H9 (cell line): Measurements from ENCODE around the gene CDYL2. TPM values are rescaled to one million over a fixed set of nuclear protein-coding genes. Genes with fewer than 3 reads are reported as not detected.

Source experiments
- DNase-seq: peaks from one replicate; pipeline ENCODE4 v3.0.0-alpha.2; 2017
- H2AFZ ChIP-seq: one replicate; pipeline ENCODE4 v1.6.1; 2013; ENCODE audit warnings: mild to moderate bottlenecking, low read length, control low read depth, moderate library complexity
- H2AK5ac ChIP-seq: 2 replicates; pipeline ENCODE4 v1.6.1; 2013; ENCODE audit warnings: low read length, control low read depth, mixed read lengths; ENCODE audit not compliant: insufficient read length
- H2BK120ac ChIP-seq: one replicate; pipeline ENCODE4 v1.6.1; 2013; ENCODE audit warnings: low read depth, mild to moderate bottlenecking, low read length, control low read depth, inconsistent platforms; ENCODE audit not compliant: poor library complexity, severe bottlenecking
- H2BK12ac ChIP-seq: 2 replicates; pipeline ENCODE4 v1.6.1; 2013; ENCODE audit warnings: low read length, control low read depth, mixed read lengths, low read depth; ENCODE audit not compliant: insufficient read length
- H2BK15ac ChIP-seq: 2 replicates; pipeline ENCODE4 v1.6.1; 2013; ENCODE audit warnings: low read depth, low read length, control low read depth
- H2BK20ac ChIP-seq: one replicate; pipeline ENCODE4 v1.6.1; 2013; ENCODE audit warnings: low read depth, mild to moderate bottlenecking, low read length, control low read depth, inconsistent platforms; ENCODE audit not compliant: poor library complexity, severe bottlenecking
- H2BK5ac ChIP-seq: 2 replicates; pipeline ENCODE4 v1.6.1; 2013; ENCODE audit warnings: low read length, control low read depth, mixed read lengths; ENCODE audit not compliant: insufficient read length
- H3K14ac ChIP-seq: 2 replicates; pipeline ENCODE4 v1.6.1; 2013; ENCODE audit warnings: low read length, control low read depth; ENCODE audit not compliant: insufficient read depth
- H3K18ac ChIP-seq: 2 replicates; pipeline ENCODE4 v1.6.1; 2013; ENCODE audit warnings: low read depth, mild to moderate bottlenecking, mixed read lengths, low read length, control low read depth; ENCODE audit not compliant: insufficient read length
- H3K23ac ChIP-seq: 2 replicates; pipeline ENCODE4 v1.6.1; 2013; ENCODE audit warnings: low read length, control low read depth, mixed read lengths, low read depth; ENCODE audit not compliant: insufficient read length
- H3K23me2 ChIP-seq: 2 replicates; pipeline ENCODE4 v1.6.1; 2013; ENCODE audit warnings: low read depth, mild to moderate bottlenecking, mixed read lengths, low read length, control low read depth; ENCODE audit not compliant: insufficient read length, poor library complexity, severe bottlenecking
- H3K27ac ChIP-seq: 2 replicates; pipeline ENCODE4 v1.5.1; 2013; ENCODE audit warnings: low read length, control low read depth, mixed read lengths, low read depth; ENCODE audit not compliant: insufficient read length
- H3K27me3 ChIP-seq: 2 replicates; pipeline ENCODE4 v1.6.1; 2013; ENCODE audit warnings: low read length, control low read depth, inconsistent platforms; ENCODE audit not compliant: insufficient read depth
- H3K4ac ChIP-seq: 2 replicates; pipeline ENCODE4 v1.6.1; 2013; ENCODE audit warnings: low read depth, mild to moderate bottlenecking, control low read depth, inconsistent platforms, low read length, moderate library complexity
- H3K4me1 ChIP-seq: 2 replicates; pipeline ENCODE4 v1.6.1; 2013; ENCODE audit warnings: low read length, control low read depth, inconsistent platforms; ENCODE audit not compliant: insufficient read depth
- H3K4me2 ChIP-seq: 2 replicates; pipeline ENCODE4 v1.6.1; 2013; ENCODE audit warnings: low read length, control low read depth, mixed read lengths; ENCODE audit not compliant: insufficient read length, insufficient read depth
- H3K56ac ChIP-seq: 2 replicates; pipeline ENCODE4 v1.6.1; 2013; ENCODE audit warnings: low read depth, mild to moderate bottlenecking, mixed read lengths, low read length, control low read depth; ENCODE audit not compliant: insufficient read length
- H3K79me1 ChIP-seq: 2 replicates; pipeline ENCODE4 v1.6.1; 2013; ENCODE audit warnings: low read depth, mild to moderate bottlenecking, moderate library complexity, low read length, control low read depth, inconsistent platforms; ENCODE audit not compliant: insufficient read depth, poor library complexity, severe bottlenecking
- H3K79me2 ChIP-seq: 2 replicates; pipeline ENCODE4 v1.6.1; 2013; ENCODE audit warnings: low read length, control low read depth, inconsistent platforms; ENCODE audit not compliant: insufficient read depth
- H3K9ac ChIP-seq: 2 replicates; pipeline ENCODE4 v1.6.1; 2013; ENCODE audit warnings: low read length, control low read depth, mixed read lengths; ENCODE audit not compliant: insufficient read length; ENCODE audit errors: extremely low read depth
- H3K9me3 ChIP-seq: one replicate; pipeline ENCODE4 v1.6.1; 2013; ENCODE audit warnings: low read depth, low read length, inconsistent platforms; ENCODE audit not compliant: control insufficient read depth
- H3T11ph ChIP-seq: one replicate; pipeline ENCODE4 v1.6.1; 2013; ENCODE audit warnings: mild to moderate bottlenecking, low read length, control low read depth, inconsistent platforms
- H4K20me1 ChIP-seq: one replicate; pipeline ENCODE4 v1.6.1; 2013; ENCODE audit not compliant: control insufficient read depth, insufficient read length, insufficient read depth
- H4K5ac ChIP-seq: 2 replicates; pipeline ENCODE4 v1.6.1; 2013; ENCODE audit warnings: low read depth, mild to moderate bottlenecking, mixed read lengths, low read length, control low read depth; ENCODE audit not compliant: insufficient read length
- H4K8ac ChIP-seq: replicated peaks from 2 replicates; pipeline ENCODE4 v1.6.1; 2013; ENCODE audit warnings: low read length, control low read depth, mixed read lengths, low read depth; ENCODE audit not compliant: insufficient read length
- H4K91ac ChIP-seq: 2 replicates; pipeline ENCODE4 v1.6.1; 2013; ENCODE audit warnings: low read depth, mild to moderate bottlenecking, moderate library complexity, mixed read lengths, low read length, control low read depth; ENCODE audit not compliant: insufficient read length
- H3K27ac Mint-ChIP-seq, 3 experiments: 2 replicates in 2 of 3; 3 replicates in 1 of 3; pipeline ENCODE4 v1.8.0; 2020 to 2021; ENCODE audit warnings: mixed read lengths in 3 of 3, mild to moderate bottlenecking in 1 of 3, moderate library complexity in 1 of 3
- H3K27me3 Mint-ChIP-seq: 2 replicates; pipeline ENCODE4 v1.8.0; 2021; ENCODE audit warnings: low read depth, mild to moderate bottlenecking, moderate library complexity, mixed read lengths
- H3K36me3 Mint-ChIP-seq, 3 experiments: 2 replicates in 2 of 3; 3 replicates in 1 of 3; pipeline ENCODE4 v1.8.0; 2020 to 2021; ENCODE audit warnings: low read depth in 3 of 3, mixed read lengths in 3 of 3; ENCODE audit not compliant: insufficient read depth in 1 of 3
- H3K4me1 Mint-ChIP-seq, 2 experiments: 2 replicates each; pipeline ENCODE4 v1.8.0; 2020; ENCODE audit warnings: mixed read lengths in 2 of 2
- H3K4me3 Mint-ChIP-seq, 2 experiments: 2 replicates in 1 of 2; 3 replicates in 1 of 2; pipeline ENCODE4 v1.8.0; 2020 to 2021; ENCODE audit warnings: mild to moderate bottlenecking in 2 of 2, mixed read lengths in 2 of 2, moderate library complexity in 1 of 2
- H3K9me3 Mint-ChIP-seq, 2 experiments: 2 replicates in 1 of 2; 3 replicates in 1 of 2; pipeline ENCODE4 v1.8.0; 2020; ENCODE audit warnings: mild to moderate bottlenecking in 2 of 2, mixed read lengths in 2 of 2, moderate library complexity in 1 of 2
- CTCF ChIP-seq: fragments of 200-600 bp; sonication (generic); conservative IDR thresholded peaks from 3 replicates; pipeline ENCODE4 v1.8.0; 2021; ENCODE audit warnings: antibody characterized with exemption, mild to moderate bottlenecking
- total RNA-seq: library from RNA; stranded (reverse); gene quantifications from 2 replicates; pipeline ENCODE4 v1.2.1, GENCODE V29; 2021

CDYL2 gene
- total RNA-seq, 1 experiment from 2014 or later = 4.2 TPM

- Histone ChIP-seq H3K79me2 (no peaks in the 10 kb centered on the region), H3K4me2 (no peak overlapping the region), H3K9me3 (no peaks in the 10 kb centered on the region), H4K91ac (no peak overlapping the region), H2BK20ac (no peak overlapping the region), H3K18ac (no peak overlapping the region), H4K5ac (no peak overlapping the region), H3K23me2 (no peaks in the 10 kb centered on the region), H3T11ph (no peak overlapping the region), H2AK5ac (no peak overlapping the region), H3K27ac (no peak overlapping the region), H3K79me1 (no peaks in the 10 kb centered on the region), H3K4ac (no peak overlapping the region), H3K23ac (no peak overlapping the region), H3K14ac (no peak overlapping the region), H4K8ac (no peak overlapping the region), H3K56ac (no peak overlapping the region), H2BK12ac (no peak overlapping the region), H3K27me3 (no peaks in the 10 kb centered on the region), H2BK15ac (no peak overlapping the region), H3K9ac (no peak overlapping the region), H2BK5ac (no peak overlapping the region), H3K4me1 (no peaks in the 10 kb centered on the region), H2AFZ (no peak overlapping the region), H4K20me1 (no peaks in the 10 kb centered on the region), H2BK120ac (no peak overlapping the region)
- no peak overlapping the region for H3K4me3 Mint-ChIP-seq
- H3K9me3 Mint-ChIP-seq = peaks cover 8% of the 10 kb centered on the region in 2 experiments; a peak in 4 of 5 replicates
- peaks cover 0 to 2% of the 10 kb centered on the region in 2 experiments; a peak in 1 of 4 replicates for H3K4me1 Mint-ChIP-seq
- H3K36me3 Mint-ChIP-seq = peaks cover 0 to 6% (median 2%) of the 10 kb centered on the region in 3 experiments; a peak in 4 of 7 replicates
- no peak for DNase-seq
- no peaks in the 10 kb centered on the region; the same call in 1 of the 2 replicates for H3K27me3 Mint-ChIP-seq
- no peak for TF ChIP-seq CTCF
- H3K27ac Mint-ChIP-seq = no peak overlapping the region; a peak in 1 of 7 replicates
These were observed 201.5 kb downstream of the CDYL2 start for GRCh38 chr16:80602894-80603293.
